CD4-positive, alpha-beta T cell treated with Interleukin-1 beta for 1 hour (primary cell): ENCODE data around the gene KRT7.
"Not testable (repeated sequence)": the region's sequence is repeated elsewhere in the genome, so short reads cannot be mapped to it uniquely, and the experiment has no call there.

Source experiments
- DNase-seq, 2 donors: peaks; one replicate each; pipeline ENCODE4 v3.0.0-alpha.2; 2020 to 2022

KRT7 gene

GRCh38 chr12:52245962-52246569, 13.0 kb downstream of the KRT7 start:
- DNase-seq, result no peak

GRCh38 chr12:52246720-52247621, 13.9 kb downstream of the KRT7 start:
- no peak for DNase-seq

- DNase-seq, result no peak
Measured at GRCh38 chr12:52247622-52248540, 14.8 kb downstream of the KRT7 start.

GRCh38 chr12:52248541-52249461, 15.8 kb downstream of the KRT7 start:
- no peak for DNase-seq

GRCh38 chr12:52249511-52250047, 16.5 kb downstream of the KRT7 start:
- DNase-seq, result no peak

GRCh38 chr12:52250048-52250990, 17.3 kb downstream of the KRT7 start:
- DNase-seq, result no peak

GRCh38 chr12:52251367-52252051, 18.5 kb downstream of the KRT7 start:
- no peak for DNase-seq

- DNase-seq, result not testable (repeated sequence)
Measured at GRCh38 chr12:52252175-52252615, 19.2 kb downstream of the KRT7 start.

GRCh38 chr12:52252728-52253343, 19.8 kb downstream of the KRT7 start:
- DNase-seq, result no peak

- no peak for DNase-seq
Measured at GRCh38 chr12:52253391-52254179, 20.5 kb downstream of the KRT7 start.

- no peak for DNase-seq
Measured at GRCh38 chr12:52254180-52254964, 21.3 kb downstream of the KRT7 start.

GRCh38 chr12:52254965-52255751, 22.1 kb downstream of the KRT7 start:
- DNase-seq, result no peak

GRCh38 chr12:52255926-52256583, 23.0 kb downstream of the KRT7 start:
- no peak for DNase-seq

- DNase-seq, result no peak
Measured at GRCh38 chr12:52256584-52256935, 23.5 kb downstream of the KRT7 start.

- no peak for DNase-seq
Measured at GRCh38 chr12:52257074-52257551, 24.1 kb downstream of the KRT7 start.

- not testable (repeated sequence) for DNase-seq
Measured at GRCh38 chr12:52257922-52258321, 24.9 kb downstream of the KRT7 start.
